Right atrium auricular region (tissue), 2 donors: ENCODE measurements around the gene VSIG8. TPM values are rescaled to one million over a fixed set of nuclear protein-coding genes. Genes with fewer than 3 reads are reported as not detected.

Experiments
- DNase-seq: peaks from one replicate; pipeline ENCODE4 v3.0.0-alpha.2; 2019; ENCODE audit warnings: low spot score
- H3K27ac ChIP-seq, 2 donors: fragments of 200-600 bp; sonication (generic); 1 replicate in 1 of 2; 2 replicates in 1 of 2; pipeline ENCODE4 v1.5.1; 2016 to 2019
- H3K27me3 ChIP-seq, 2 donors: fragments of 200-600 bp; sonication (generic); one replicate each; pipeline versions ENCODE4 v1.5.1 to v1.6.0; 2017 to 2019
- H3K36me3 ChIP-seq: fragments of 200-600 bp; sonication (generic); one replicate; pipeline ENCODE4 v1.5.1; 2016
- H3K4me1 ChIP-seq, 2 donors: fragments of 200-600 bp; sonication (generic); one replicate each; pipeline versions ENCODE4 v1.5.1 to v1.6.0; 2017 to 2019
- H3K4me3 ChIP-seq, 2 donors: fragments of 200-600 bp; sonication (generic); 1 replicate in 1 of 2; 2 replicates in 1 of 2; pipeline ENCODE4 v1.5.1; 2017 to 2019; ENCODE audit warnings: mild to moderate bottlenecking in 1 of 2, moderate library complexity in 1 of 2
- H3K9me3 ChIP-seq, 2 donors: fragments of 200-600 bp; sonication (generic); one replicate each; pipeline ENCODE4 v1.5.1; 2019
- total RNA-seq, 2 donors: library from RNA; depleted of rRNA; stranded (reverse); fragments of >200 nt; gene quantifications; one replicate each; pipeline ENCODE4 v1.1.0, GENCODE V29; 2016
- TF ChIP-seq, protein P1 (sequence below), 2 donors: fragments of 200-600 bp; sonication (generic); IDR thresholded peaks; one replicate each; pipeline ENCODE4 v1.5.1; 2019; ENCODE audit warnings: antibody characterized with exemption in 2 of 2

VSIG8 gene
- total RNA-seq, 2 donors from 2014 or later = not detected

DNA sequence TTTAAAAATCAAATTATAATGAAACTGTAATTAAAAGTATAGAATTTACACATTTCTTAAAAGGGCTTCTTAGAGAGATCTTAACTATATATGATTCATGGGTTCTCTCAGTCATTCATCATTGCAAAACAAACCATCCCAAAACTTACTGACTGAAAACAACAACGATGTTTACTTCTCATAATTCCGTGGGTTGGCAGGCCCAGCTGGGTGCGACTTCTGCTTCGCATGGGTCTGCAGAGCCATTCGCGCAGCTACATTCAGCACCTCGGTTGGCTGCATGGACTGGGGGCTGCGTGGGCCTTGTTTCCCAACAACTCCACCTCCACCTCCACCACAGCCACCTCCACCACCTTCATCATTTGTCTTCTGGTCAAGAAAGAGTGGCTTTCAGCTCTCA is 31.7 kb downstream of the VSIG8 start:
- Histone ChIP-seq H3K4me3 (no peak overlapping the region), H3K36me3 (peaks cover 8% of the 10 kb centered on the region), H3K27ac (no peak overlapping the region), H3K27me3 (no peaks in the 10 kb centered on the region), H3K9me3 (no peaks in the 10 kb centered on the region), H3K4me1 (peaks cover 0 to 19% of the 10 kb centered on the region in 2 donors)
- TF ChIP-seq, protein P1, sequence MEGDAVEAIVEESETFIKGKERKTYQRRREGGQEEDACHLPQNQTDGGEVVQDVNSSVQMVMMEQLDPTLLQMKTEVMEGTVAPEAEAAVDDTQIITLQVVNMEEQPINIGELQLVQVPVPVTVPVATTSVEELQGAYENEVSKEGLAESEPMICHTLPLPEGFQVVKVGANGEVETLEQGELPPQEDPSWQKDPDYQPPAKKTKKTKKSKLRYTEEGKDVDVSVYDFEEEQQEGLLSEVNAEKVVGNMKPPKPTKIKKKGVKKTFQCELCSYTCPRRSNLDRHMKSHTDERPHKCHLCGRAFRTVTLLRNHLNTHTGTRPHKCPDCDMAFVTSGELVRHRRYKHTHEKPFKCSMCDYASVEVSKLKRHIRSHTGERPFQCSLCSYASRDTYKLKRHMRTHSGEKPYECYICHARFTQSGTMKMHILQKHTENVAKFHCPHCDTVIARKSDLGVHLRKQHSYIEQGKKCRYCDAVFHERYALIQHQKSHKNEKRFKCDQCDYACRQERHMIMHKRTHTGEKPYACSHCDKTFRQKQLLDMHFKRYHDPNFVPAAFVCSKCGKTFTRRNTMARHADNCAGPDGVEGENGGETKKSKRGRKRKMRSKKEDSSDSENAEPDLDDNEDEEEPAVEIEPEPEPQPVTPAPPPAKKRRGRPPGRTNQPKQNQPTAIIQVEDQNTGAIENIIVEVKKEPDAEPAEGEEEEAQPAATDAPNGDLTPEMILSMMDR (IDR thresholded peaks at IDR 0.05) = no peak
- DNase-seq = no peak

DNA sequence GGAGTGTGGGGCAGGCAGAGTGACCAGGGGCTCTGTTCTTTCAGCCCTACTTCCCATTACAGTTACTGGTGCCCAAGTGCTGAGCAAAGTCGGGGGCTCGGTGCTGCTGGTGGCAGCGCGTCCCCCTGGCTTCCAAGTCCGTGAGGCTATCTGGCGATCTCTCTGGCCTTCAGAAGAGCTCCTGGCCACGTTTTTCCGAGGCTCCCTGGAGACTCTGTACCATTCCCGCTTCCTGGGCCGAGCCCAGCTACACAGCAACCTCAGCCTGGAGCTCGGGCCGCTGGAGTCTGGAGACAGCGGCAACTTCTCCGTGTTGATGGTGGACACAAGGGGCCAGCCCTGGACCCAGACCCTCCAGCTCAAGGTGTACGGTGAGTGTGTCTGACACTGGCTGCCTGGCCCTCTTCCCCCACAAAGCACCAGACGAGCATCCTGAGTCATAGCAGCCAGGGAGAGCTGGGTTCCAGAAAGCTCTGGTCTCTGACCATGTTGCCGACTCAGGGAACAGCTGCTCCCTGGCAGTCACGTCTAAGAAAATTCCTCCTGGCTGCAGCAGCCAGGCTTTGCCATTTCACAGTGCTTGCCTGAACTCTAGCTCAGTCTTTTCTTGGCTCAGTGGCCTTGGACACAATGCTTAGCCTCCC is 32.5 kb downstream of the VSIG8 start:
- no peak overlapping the region for H3K27ac ChIP-seq
- H3K36me3 ChIP-seq = peaks cover under 1% of the 10 kb centered on the region
- no peak overlapping the region for H3K4me3 ChIP-seq
- TF ChIP-seq, protein P1 (IDR thresholded peaks at IDR 0.05) = no peak
- no peaks in the 10 kb centered on the region for H3K27me3 ChIP-seq
- peaks cover 0 to 19% of the 10 kb centered on the region in 2 donors for H3K4me1 ChIP-seq
- peak; percentile 64 for DNase-seq
- H3K9me3 ChIP-seq = no peaks in the 10 kb centered on the region

DNA sequence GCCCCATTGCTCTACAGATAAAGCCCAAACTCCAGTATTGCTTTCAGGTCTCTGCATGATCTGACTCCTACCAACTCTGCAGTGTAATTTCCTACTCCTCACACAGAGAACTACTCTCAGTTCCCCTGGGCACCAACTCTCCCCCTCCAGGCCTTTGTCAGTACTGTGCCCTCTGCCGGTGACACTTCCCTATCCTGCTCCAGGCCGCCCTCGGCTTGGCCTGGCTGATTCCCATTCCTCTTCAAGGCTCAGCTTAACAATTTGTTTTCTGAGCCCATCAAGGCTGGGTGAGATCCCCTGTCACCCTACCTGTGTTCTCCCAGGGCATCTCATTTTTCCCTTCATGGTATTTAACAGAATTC is 33.2 kb downstream of the VSIG8 start:
- peaks cover 0 to 19% of the 10 kb centered on the region in 2 donors for H3K4me1 ChIP-seq
- H3K27me3 ChIP-seq = no peaks in the 10 kb centered on the region
- no peak overlapping the region for H3K27ac ChIP-seq
- peak; percentile 60 for DNase-seq
- H3K9me3 ChIP-seq = no peaks in the 10 kb centered on the region
- TF ChIP-seq, protein P1 (IDR thresholded peaks at IDR 0.05) = peak; percentile 31 to 67
- no peak overlapping the region for H3K4me3 ChIP-seq
- no peaks in the 10 kb centered on the region for H3K36me3 ChIP-seq

DNA sequence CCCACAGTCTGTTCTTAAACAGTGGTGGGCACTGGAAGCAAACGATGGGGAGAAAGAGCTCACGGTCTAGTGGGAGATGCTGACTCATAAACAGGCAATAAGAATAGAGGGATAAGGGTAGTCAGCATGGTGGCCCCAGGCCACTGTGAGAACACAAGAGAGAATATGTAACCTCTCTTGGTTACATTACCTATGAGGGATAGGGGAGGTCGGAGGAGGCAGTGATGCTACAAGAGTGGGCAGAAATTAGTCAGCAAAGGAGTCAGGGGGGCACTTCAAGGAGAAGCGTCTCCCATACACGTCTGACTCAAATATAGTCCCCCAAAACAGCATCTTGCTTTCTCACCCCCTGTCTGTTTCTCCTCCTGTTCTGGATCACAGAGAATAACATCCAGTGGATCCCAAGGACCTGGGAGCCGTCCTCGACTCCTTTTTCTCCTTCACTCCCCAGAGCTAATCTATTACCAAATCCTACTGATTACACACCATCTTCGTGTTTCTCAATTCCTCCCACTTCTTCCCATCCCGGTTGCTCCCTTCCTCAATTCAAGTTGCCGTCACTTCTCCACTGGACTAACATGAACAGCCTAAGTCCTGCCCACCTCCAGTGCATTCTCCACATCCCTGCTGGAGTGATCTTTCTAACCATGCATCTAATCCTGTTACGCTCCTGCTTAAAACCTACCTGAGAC is 33.7 kb downstream of the VSIG8 start:
- Histone ChIP-seq H3K9me3 (no peaks in the 10 kb centered on the region), H3K27ac (no peak overlapping the region), H3K4me1 (peaks cover 0 to 19% of the 10 kb centered on the region in 2 donors), H3K36me3 (no peaks in the 10 kb centered on the region), H3K4me3 (no peak overlapping the region), H3K27me3 (no peaks in the 10 kb centered on the region)
- TF ChIP-seq, protein P1 (IDR thresholded peaks at IDR 0.05) = no peak
- no peak for DNase-seq

DNA sequence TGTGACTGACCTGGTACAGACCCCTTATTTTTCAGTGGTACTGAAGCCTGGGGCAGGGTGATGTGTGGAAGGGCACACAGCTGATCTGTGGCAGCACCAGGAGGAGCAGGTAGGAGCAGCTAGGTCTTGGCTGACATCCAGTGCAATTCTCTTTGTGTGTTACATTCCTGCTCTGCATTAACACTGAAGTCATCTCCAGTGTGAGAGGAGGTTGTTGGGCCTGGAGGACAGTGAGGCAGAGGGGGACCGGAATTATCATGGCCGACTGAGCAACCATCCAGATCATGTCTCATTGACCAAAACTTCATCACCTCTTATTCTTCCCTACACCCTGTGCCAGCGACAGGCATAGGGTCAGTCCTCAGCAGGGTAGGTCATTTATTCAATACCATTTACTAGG is 34.3 kb downstream of the VSIG8 start:
- peaks cover 0 to 19% of the 10 kb centered on the region in 2 donors for H3K4me1 ChIP-seq
- H3K27me3 ChIP-seq = no peaks in the 10 kb centered on the region
- no peaks in the 10 kb centered on the region for H3K36me3 ChIP-seq
- no peak overlapping the region for H3K4me3 ChIP-seq
- no peaks in the 10 kb centered on the region for H3K9me3 ChIP-seq
- no peak for DNase-seq
- H3K27ac ChIP-seq = no peak overlapping the region
- TF ChIP-seq, protein P1 (IDR thresholded peaks at IDR 0.05) = no peak
